ENCODE measurements around the gene HCN3.
"Not testable (repeated sequence)": the region's sequence is repeated elsewhere in the genome, so short reads cannot be mapped to it uniquely, and the experiment has no call there.

Gene HCN3

GRCh38 chr1:155277070-155277901, at the start of gene HCN3:
Gene HCN3 (plus strand): TSS chr1:155277463. CDS start chr1:155277591, 128 bp downstream.
- Mint-ChIP-seq H3K4me1 (ENCODE audit: low read depth) (peaks cover 28% of the 10 kb centered on the region), H3K27me3 (ENCODE audit: low read depth) (peaks cover 5% of the 10 kb centered on the region), H3K27ac (peak within 1 kb of the TSS; percentile 26), H3K36me3 (ENCODE audit: low read depth) (peaks cover 5% of the 10 kb centered on the region), H3K9me3 (no peaks in the 10 kb centered on the region), H3K4me3 (peak within 1 kb of the TSS; percentile 80)

- Mint-ChIP-seq H3K27ac (peak overlapping the region; percentile 91), H3K4me1 (ENCODE audit: low read depth) (peaks cover 21% of the 10 kb centered on the region), H3K27me3 (ENCODE audit: low read depth) (no peaks in the 10 kb centered on the region), H3K36me3 (ENCODE audit: low read depth) (no peaks in the 10 kb centered on the region), H3K9me3 (no peaks in the 10 kb centered on the region), H3K4me3 (peak overlapping the region; percentile 95)
Observed at GRCh38 chr1:155228096-155228427, 49.2 kb upstream of the HCN3 start.

GRCh38 chr1:155231302-155231701, 46.0 kb upstream of the HCN3 start:
- H3K4me3 Mint-ChIP-seq; H3K27ac Mint-ChIP-seq; H3K27me3 Mint-ChIP-seq (ENCODE audit: low read depth); H3K36me3 Mint-ChIP-seq (ENCODE audit: low read depth); H3K9me3 Mint-ChIP-seq: not testable (repeated sequence)
- peaks cover 20% of the 10 kb centered on the region for H3K4me1 Mint-ChIP-seq (ENCODE audit: low read depth)

GRCh38 chr1:155232001-155232978, 45.0 kb upstream of the HCN3 start:
- not testable (repeated sequence) for H3K27ac Mint-ChIP-seq, H3K4me3 Mint-ChIP-seq, H3K9me3 Mint-ChIP-seq

GRCh38 chr1:155233502-155233901, 43.8 kb upstream of the HCN3 start:
- Mint-ChIP-seq H3K4me1 (ENCODE audit: low read depth) (peaks cover 10% of the 10 kb centered on the region), H3K36me3 (ENCODE audit: low read depth) (peaks cover 20% of the 10 kb centered on the region)
- not testable (repeated sequence) for H3K4me3 Mint-ChIP-seq; H3K27me3 Mint-ChIP-seq (ENCODE audit: low read depth); H3K27ac Mint-ChIP-seq; H3K9me3 Mint-ChIP-seq

More at GRCh38 chr1:155232001-155232978, 45.0 kb upstream of the HCN3 start:
- Mint-ChIP-seq H3K36me3 (ENCODE audit: low read depth) (peaks cover 14% of the 10 kb centered on the region), H3K4me1 (ENCODE audit: low read depth) (peaks cover 15% of the 10 kb centered on the region)
- not testable (repeated sequence) for H3K27me3 Mint-ChIP-seq (ENCODE audit: low read depth)

GRCh38 chr1:155235375-155235774, 41.9 kb upstream of the HCN3 start:
- not testable (repeated sequence) for H3K9me3 Mint-ChIP-seq; H3K27me3 Mint-ChIP-seq (ENCODE audit: low read depth); H3K4me3 Mint-ChIP-seq
- Mint-ChIP-seq H3K27ac (peak overlapping the region; percentile 17), H3K36me3 (ENCODE audit: low read depth) (peaks cover 22% of the 10 kb centered on the region), H3K4me1 (ENCODE audit: low read depth) (peaks cover 13% of the 10 kb centered on the region)

GRCh38 chr1:155236451-155236850, 40.8 kb upstream of the HCN3 start:
- H3K4me3 Mint-ChIP-seq = no peak overlapping the region
- H3K27ac Mint-ChIP-seq = no peak overlapping the region
- peaks cover 22% of the 10 kb centered on the region for H3K4me1 Mint-ChIP-seq (ENCODE audit: low read depth)
- H3K27me3 Mint-ChIP-seq (ENCODE audit: low read depth) = no peaks in the 10 kb centered on the region
- peaks cover 26% of the 10 kb centered on the region for H3K36me3 Mint-ChIP-seq (ENCODE audit: low read depth)
- H3K9me3 Mint-ChIP-seq = no peaks in the 10 kb centered on the region

- H3K36me3 Mint-ChIP-seq (ENCODE audit: low read depth) = peaks cover 23% of the 10 kb centered on the region
Observed at GRCh38 chr1:155241069-155241679, 36.1 kb upstream of the HCN3 start.

GRCh38 chr1:155241841-155242264, 35.4 kb upstream of the HCN3 start:
- Mint-ChIP-seq H3K27me3 (ENCODE audit: low read depth) (peaks cover 4% of the 10 kb centered on the region), H3K9me3 (no peaks in the 10 kb centered on the region), H3K36me3 (ENCODE audit: low read depth) (peaks cover 23% of the 10 kb centered on the region), H3K27ac (peak overlapping the region; percentile 80), H3K4me3 (peak overlapping the region; percentile 65), H3K4me1 (ENCODE audit: low read depth) (peaks cover 42% of the 10 kb centered on the region)

More at GRCh38 chr1:155241069-155241679, 36.1 kb upstream of the HCN3 start:
- H3K4me1 Mint-ChIP-seq (ENCODE audit: low read depth) = peaks cover 40% of the 10 kb centered on the region
- peak overlapping the region; percentile 84 for H3K4me3 Mint-ChIP-seq
- H3K9me3 Mint-ChIP-seq = no peaks in the 10 kb centered on the region
- peak overlapping the region; percentile 88 for H3K27ac Mint-ChIP-seq
- peaks cover 4% of the 10 kb centered on the region for H3K27me3 Mint-ChIP-seq (ENCODE audit: low read depth)

- peaks cover 4% of the 10 kb centered on the region for H3K27me3 Mint-ChIP-seq (ENCODE audit: low read depth)
- peak overlapping the region; percentile 85 for H3K27ac Mint-ChIP-seq
- H3K36me3 Mint-ChIP-seq (ENCODE audit: low read depth) = peaks cover 18% of the 10 kb centered on the region
- H3K9me3 Mint-ChIP-seq = no peaks in the 10 kb centered on the region
- peak overlapping the region; percentile 87 for H3K4me3 Mint-ChIP-seq
- peaks cover 42% of the 10 kb centered on the region for H3K4me1 Mint-ChIP-seq (ENCODE audit: low read depth)
Observed at GRCh38 chr1:155242805-155243358, 34.4 kb upstream of the HCN3 start.

GRCh38 chr1:155244368-155245162, 32.7 kb upstream of the HCN3 start:
- Mint-ChIP-seq H3K36me3 (ENCODE audit: low read depth) (peaks cover 13% of the 10 kb centered on the region), H3K4me1 (ENCODE audit: low read depth) (peaks cover 42% of the 10 kb centered on the region), H3K4me3 (peak overlapping the region; percentile 83), H3K27ac (peak overlapping the region; percentile 92), H3K9me3 (no peaks in the 10 kb centered on the region), H3K27me3 (ENCODE audit: low read depth) (peaks cover 4% of the 10 kb centered on the region)

GRCh38 chr1:155245163-155245524, 32.1 kb upstream of the HCN3 start:
- peaks cover 42% of the 10 kb centered on the region for H3K4me1 Mint-ChIP-seq (ENCODE audit: low read depth)
- peaks cover 4% of the 10 kb centered on the region for H3K27me3 Mint-ChIP-seq (ENCODE audit: low read depth)
- no peaks in the 10 kb centered on the region for H3K9me3 Mint-ChIP-seq
- H3K27ac Mint-ChIP-seq = peak overlapping the region; percentile 92
- H3K36me3 Mint-ChIP-seq (ENCODE audit: low read depth) = peaks cover 13% of the 10 kb centered on the region
- H3K4me3 Mint-ChIP-seq = peak overlapping the region; percentile 83

GRCh38 chr1:155246796-155247195, 30.5 kb upstream of the HCN3 start:
- not testable (repeated sequence) for H3K27ac Mint-ChIP-seq; H3K27me3 Mint-ChIP-seq (ENCODE audit: low read depth); H3K36me3 Mint-ChIP-seq (ENCODE audit: low read depth); H3K9me3 Mint-ChIP-seq; H3K4me3 Mint-ChIP-seq
- H3K4me1 Mint-ChIP-seq (ENCODE audit: low read depth) = peaks cover 34% of the 10 kb centered on the region
